Measurements from ENCODE around the gene RAB20. TPM values are rescaled to one million over a fixed set of nuclear protein-coding genes. Genes with fewer than 3 reads are reported as not detected.

The RAB20 gene
- total RNA-seq, 1 experiment from 2014 or later: 12.3 TPM

GRCh38 chr13:110556224-110556606, 5.3 kb downstream of the RAB20 start:
- Mint-ChIP-seq H3K27ac (no peak overlapping the region), H3K4me3 (no peak overlapping the region), H3K9me3 (peaks cover 3 to 6% of the 10 kb centered on the region in 2 experiments; a peak in 1 of 5 replicates), H3K4me1 (peaks cover 26 to 38% of the 10 kb centered on the region in 2 experiments), H3K36me3 (ENCODE audit: insufficient read depth in 1 of 3, low read depth in 3 of 3) (peaks cover 8 to 15% (median 10%) of the 10 kb centered on the region in 3 experiments), H3K27me3 (ENCODE audit: low read depth) (no peaks in the 10 kb centered on the region)
- no CpG with 5 or more reads among the region's 1 CpG for WGBS (ENCODE audit: extremely low coverage, insufficient read length, low lambda C conversion rate)
- no peak overlapping the region for H2BK20ac ChIP-seq (ENCODE audit: low read depth, low read length, poor library complexity, severe bottlenecking)
- H2BK120ac ChIP-seq (ENCODE audit: low read depth, low read length, poor library complexity, severe bottlenecking): no peak overlapping the region
- H3K4me1 ChIP-seq (ENCODE audit: insufficient read depth, low read length): peaks cover 7% of the 10 kb centered on the region; the same call in 1 of the 2 replicates
- no peak overlapping the region for H3K4ac ChIP-seq (ENCODE audit: low read depth, low read length)
- H3K27ac ChIP-seq (ENCODE audit: insufficient read length, low read depth, low read length): no peak overlapping the region
- H3K9me3 ChIP-seq (ENCODE audit: control insufficient read depth, low read depth, low read length): no peaks in the 10 kb centered on the region
- H3K23ac ChIP-seq (ENCODE audit: insufficient read length, low read depth, low read length): no peak overlapping the region
- H3K4me2 ChIP-seq (ENCODE audit: insufficient read depth, insufficient read length, low read length): no peak overlapping the region
- H3K79me2 ChIP-seq (ENCODE audit: insufficient read depth, low read length): peaks cover 11% of the 10 kb centered on the region; the same call in 1 of the 2 replicates
- H3K23me2 ChIP-seq (ENCODE audit: insufficient read length, low read depth, low read length, poor library complexity, severe bottlenecking): peaks cover 4% of the 10 kb centered on the region
- H3K27me3 ChIP-seq (ENCODE audit: insufficient read depth, low read length): no peaks in the 10 kb centered on the region
- H2BK15ac ChIP-seq (ENCODE audit: low read depth, low read length): no peak overlapping the region
- H2AK5ac ChIP-seq (ENCODE audit: insufficient read length, low read length): no peak overlapping the region
- no peak overlapping the region for H3T11ph ChIP-seq (ENCODE audit: low read length)
- no peak for DNase-seq
- H2BK12ac ChIP-seq (ENCODE audit: insufficient read length, low read depth, low read length): no peak overlapping the region
- H4K20me1 ChIP-seq (ENCODE audit: control insufficient read depth, insufficient read depth, insufficient read length): no peaks in the 10 kb centered on the region
- no peak overlapping the region for H2BK5ac ChIP-seq (ENCODE audit: insufficient read length, low read length)
- no peak overlapping the region for H2AFZ ChIP-seq (ENCODE audit: low read length)
- H3K14ac ChIP-seq (ENCODE audit: insufficient read depth, low read length): no peak overlapping the region
- TF ChIP-seq CTCF (conservative IDR thresholded peaks at IDR 0.05): no peak
- H3K79me1 ChIP-seq (ENCODE audit: insufficient read depth, low read depth, low read length, poor library complexity, severe bottlenecking): no peaks in the 10 kb centered on the region
- no peak overlapping the region for H4K5ac ChIP-seq (ENCODE audit: insufficient read length, low read depth, low read length)
- no peak overlapping the region for H3K56ac ChIP-seq (ENCODE audit: insufficient read length, low read depth, low read length)
- no peak overlapping the region for H3K18ac ChIP-seq (ENCODE audit: insufficient read length, low read depth, low read length)
- no peak overlapping the region for H3K9ac ChIP-seq (ENCODE audit: extremely low read depth, insufficient read length, low read length)
- no peak overlapping the region for H4K8ac ChIP-seq (replicated peaks; ENCODE audit: insufficient read length, low read depth, low read length)
- H4K91ac ChIP-seq (ENCODE audit: insufficient read length, low read depth, low read length): no peak overlapping the region
